Measurements from ENCODE around the gene EIPR1. TPM values are rescaled to one million over a fixed set of nuclear protein-coding genes. Genes with fewer than 3 reads are reported as not detected.

The EIPR1 gene
- total RNA-seq, 1 experiment from 2014 or later: 33.7 TPM

GRCh38 chr2:3307236-3307635 lies 70.4 kb downstream of the EIPR1 start:
- no peak for DNase-seq (ENCODE audit: low spot score)

DNA sequence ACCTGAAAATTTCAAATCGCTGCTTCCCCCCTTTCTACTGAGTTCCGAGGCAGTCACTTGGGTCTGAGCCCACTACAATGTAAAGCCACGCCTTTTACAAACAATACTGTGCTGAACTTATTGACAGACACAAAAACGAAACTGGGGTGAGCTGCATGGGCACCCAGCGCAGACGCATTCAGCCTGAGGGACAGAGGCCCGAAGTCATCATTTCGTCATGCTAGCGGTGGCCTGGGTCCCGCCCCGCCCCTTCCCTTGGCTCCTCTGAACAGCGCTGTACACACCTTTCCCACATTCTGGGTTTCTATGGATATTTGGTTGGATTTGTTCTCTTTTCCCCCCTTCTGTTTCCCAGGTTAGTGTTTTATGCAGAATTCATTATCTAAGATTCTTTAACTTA lies 71.7 kb downstream of the EIPR1 start:
- no peak for DNase-seq (ENCODE audit: low spot score)

DNA sequence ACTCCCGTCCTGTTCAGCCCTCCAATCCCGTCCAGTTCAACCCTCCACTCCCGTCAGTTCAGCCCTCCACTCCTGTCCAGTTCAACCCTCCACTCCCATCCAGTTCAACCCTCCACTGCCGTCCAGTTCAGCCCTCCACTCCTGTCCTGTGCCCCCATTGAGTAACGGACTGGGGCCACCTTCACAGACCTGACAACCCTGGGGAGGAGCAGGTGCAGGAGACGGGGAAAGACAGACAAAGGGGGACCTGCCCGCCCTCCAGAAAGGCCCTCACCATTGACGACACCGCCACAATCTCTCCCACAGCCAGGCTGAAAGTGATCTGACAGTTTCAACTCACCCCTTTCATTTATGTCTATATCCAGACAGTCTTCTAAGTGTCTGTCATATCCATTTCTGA lies 72.2 kb downstream of the EIPR1 start:
- no peak for DNase-seq (ENCODE audit: low spot score)

DNA sequence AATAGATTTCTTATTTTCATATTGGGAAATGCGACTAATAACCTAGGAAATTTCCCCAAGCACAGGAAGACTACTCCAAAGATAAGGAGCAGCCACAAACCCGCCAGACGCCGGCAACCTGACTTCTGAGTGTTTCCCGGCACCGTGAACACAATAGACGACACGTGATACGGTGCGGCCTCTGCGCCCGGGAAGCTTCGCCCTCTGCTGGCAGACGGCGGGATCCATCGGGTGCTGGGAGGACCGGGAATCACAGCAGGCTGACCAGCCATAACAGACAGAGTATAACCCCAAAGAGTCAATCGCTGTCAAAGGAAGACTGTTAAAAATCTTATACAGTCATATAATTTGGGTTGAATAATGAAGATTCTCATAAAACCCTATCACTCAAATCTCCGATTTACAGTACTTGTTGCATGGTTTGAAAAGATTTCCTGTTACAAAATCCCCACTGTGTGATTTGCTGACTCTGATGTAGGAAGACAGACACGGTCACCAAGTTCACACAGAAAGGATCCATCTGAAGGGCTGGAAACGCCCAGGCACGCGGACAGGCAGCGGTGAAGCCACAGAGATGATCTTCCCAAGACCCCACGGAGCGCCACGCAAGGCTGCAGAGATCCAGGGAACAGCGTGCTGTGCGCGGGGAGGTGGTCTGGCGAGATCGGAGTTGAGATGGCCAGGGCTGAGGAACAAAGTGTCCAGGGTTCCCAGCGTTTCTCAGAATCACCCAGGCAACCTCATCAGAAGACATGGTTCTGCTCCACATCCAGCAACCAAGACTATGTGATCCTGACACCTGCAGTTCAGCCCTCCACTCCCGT lies 73.8 kb downstream of the EIPR1 start:
- peak; percentile 76 for DNase-seq (ENCODE audit: low spot score)

DNA sequence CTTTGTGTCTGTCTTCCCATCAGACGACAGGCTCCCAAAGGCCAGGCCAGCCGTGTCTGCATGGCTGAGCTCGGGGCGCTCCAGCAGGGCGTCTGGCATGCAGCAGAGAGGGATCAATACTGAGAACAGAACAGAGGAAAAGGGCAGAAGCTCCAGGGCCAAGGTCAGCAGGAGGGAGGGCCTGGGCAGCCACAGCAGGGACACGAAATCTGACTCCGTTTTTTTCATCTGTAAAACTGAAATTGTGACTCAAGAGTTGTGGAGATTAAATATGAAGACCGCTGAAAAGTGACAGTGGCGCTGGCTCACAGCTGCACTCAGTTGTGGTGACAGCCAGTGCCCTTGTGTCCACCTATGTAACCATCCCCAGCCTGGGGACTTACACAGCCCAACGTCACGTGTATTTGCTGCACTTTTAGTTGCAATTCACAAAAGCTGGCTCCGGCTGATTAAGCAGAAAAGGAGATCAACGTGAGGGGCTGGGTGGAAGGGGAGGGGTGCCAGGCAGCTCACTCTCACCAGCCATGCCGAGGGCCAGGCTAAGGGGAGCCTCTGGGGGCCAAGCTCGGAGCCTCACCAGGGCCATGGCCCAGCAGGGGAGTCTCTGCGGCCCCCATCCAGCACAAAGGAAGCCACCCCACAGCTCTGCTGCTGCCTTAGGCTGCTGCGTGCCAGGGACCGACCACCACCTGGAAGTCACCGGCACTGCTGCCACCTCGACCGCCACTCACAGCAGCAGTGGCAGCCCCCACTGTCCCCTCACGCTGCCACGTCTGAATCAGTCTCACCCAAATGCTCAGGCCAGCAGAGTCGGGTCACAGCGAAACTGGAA lies 74.7 kb downstream of the EIPR1 start:
- DNase-seq (ENCODE audit: low spot score): no peak

- DNase-seq (ENCODE audit: low spot score): no peak
Measured at GRCh38 chr2:3302421-3302750, 75.2 kb downstream of the EIPR1 start.

DNA sequence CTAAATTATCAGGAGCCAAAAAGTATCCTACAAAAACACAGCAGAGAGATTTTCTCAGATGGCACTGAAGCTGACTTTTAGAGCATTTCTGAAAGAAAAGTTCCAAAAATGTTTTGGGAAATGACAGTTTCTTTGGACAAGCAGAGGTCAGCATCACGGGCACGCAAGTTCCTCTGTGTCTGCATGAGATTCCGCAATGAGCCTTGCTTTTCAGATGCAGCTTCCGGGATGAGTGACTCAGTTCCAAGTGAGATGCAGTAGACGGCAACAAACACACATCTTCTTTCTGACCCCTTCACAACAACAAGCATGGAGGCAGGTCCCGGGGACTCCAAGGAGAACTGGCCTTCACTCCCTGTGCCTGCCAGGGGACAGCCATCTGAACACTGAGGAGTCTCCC lies 76.6 kb downstream of the EIPR1 start:
- DNase-seq (ENCODE audit: low spot score): no peak

DNA sequence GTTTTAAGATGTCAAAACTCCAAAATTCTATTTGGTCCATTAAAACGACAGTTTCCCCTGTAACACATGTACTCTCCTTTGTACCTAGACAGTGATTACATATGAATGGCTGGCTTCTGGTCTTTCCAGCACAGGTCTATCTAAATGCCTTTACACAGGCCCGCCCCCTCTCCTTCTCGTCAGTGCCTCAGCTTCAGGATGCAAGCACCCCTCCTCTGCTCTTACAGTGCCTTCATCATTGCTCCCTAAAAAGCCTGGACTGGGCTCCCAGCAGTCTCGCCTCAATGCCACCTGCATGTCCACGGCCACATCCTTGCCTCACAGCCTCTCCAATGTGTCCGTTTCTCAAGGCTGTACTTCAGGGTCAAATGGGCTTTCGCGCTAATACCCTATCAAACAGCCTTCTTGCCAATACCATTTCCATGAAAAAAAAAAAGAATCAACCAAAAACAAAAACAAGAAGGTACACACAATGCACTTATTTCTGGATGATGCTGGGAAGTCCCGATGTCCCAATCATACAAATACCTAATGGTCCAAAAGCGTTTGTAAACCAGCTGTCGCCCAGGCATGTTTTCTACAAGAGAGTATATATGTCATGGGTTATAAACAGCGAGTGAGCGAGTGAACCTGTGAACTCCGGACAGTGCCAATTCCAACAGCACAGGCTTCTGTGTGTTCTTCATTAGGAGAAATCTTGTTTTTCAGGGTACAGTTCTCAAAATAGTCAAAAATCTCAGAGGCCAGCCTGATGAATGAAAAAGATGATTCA lies 77.2 kb downstream of the EIPR1 start:
- no peak for DNase-seq (ENCODE audit: low spot score)

DNA sequence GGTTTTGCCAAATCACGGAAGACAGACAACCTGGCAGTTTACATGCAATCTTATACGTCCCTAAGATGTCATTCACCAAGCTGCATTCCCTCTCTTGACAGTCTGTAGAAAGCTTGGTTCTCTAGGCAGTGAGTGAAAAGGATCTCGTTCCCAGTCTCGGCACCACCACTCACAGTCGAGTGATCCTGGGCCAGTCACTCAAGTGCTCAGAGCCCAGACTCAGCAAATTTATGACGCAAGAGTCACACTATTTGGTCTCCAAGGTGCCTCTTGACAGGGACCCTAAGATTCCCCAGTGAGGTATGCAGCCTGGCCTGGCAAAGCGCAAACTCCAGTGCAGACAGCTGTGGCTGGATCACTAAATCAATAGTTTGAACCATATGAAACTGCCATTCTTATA lies 77.9 kb downstream of the EIPR1 start:
- DNase-seq (ENCODE audit: low spot score): no peak

DNA sequence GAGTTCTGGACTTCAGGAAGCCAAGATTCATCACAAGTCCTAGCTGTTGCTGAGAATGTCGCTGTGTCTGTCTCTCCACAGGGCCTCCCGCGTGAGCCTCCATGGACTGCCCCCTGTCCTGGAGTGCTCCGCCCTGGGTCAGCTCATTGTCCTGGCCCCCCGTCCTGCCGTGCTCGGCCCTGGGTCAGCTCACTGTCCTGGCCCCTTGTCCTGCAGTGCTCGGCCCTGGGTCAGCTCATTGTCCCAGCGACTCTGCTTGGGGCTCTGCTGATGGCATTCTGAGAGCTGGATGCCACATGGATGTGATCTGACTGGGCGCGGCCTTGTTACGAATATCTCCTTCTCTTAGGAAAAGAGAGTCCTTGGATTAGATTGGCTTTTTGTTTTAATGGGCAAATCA lies 78.5 kb downstream of the EIPR1 start:
- no peak for DNase-seq (ENCODE audit: low spot score)

DNA sequence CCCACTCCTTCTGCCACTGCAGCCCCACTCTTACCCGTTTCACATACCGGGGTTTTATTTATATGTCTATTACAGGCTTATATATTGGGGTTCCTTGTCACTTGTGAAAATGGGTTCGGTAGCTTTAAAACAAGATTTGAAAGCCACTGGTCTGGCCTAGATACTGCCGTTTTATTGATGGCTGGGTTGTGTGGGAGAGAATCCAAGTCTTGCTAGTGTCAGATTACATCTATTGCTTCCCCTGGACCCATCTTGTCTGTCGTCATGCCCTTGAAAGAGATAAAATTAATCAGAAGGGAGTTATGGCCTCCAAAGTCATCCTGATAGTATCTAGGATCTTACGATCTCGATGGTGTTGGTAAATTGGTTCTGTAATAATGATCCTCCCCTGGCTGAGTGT lies 79.4 kb downstream of the EIPR1 start:
- DNase-seq (ENCODE audit: low spot score): no peak

DNA sequence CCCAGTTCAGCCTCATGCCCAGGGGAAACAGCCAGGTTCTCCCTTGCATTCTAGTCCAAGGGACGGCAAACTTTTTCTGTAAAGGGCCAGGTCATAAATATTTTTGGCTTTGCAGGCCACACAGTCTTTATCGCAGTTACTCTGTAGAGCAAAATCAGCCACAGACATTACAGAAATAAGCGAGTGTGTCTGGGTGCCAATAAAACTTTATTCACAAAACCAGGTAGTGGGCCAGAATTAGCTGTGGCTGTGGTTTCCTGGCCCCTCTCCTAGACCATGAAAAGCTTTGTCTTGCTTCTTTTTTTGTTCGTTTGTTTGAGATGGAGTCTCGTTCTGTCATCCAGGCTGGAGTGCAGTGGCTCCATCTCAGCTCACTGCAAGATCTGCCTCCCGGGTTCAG lies 80.1 kb downstream of the EIPR1 start:
- no peak for DNase-seq (ENCODE audit: low spot score)

- no peak for DNase-seq (ENCODE audit: low spot score)
Measured at GRCh38 chr2:3296182-3296972, 81.2 kb downstream of the EIPR1 start.

DNA sequence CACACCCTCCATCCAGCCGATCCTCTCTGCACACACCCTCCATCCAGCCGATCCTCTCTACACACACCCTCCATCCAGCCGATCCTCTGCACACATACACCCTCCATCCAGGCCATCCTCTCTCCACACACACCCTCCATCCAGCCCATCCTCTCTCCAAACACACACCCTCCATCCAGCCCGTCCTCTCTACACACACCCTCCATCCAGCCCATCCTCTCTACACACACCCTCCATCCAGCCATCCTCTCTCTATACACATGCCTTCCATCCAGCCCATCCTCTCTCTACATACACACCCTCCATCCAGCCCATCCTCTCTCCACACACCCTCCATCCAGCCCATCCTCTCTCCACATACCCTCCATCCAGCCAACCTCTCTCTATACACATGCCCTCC lies 83.1 kb downstream of the EIPR1 start:
- no peak for DNase-seq (ENCODE audit: low spot score)

- DNase-seq (ENCODE audit: low spot score): no peak
Measured at GRCh38 chr2:3294069-3294468, 83.5 kb downstream of the EIPR1 start.

DNA sequence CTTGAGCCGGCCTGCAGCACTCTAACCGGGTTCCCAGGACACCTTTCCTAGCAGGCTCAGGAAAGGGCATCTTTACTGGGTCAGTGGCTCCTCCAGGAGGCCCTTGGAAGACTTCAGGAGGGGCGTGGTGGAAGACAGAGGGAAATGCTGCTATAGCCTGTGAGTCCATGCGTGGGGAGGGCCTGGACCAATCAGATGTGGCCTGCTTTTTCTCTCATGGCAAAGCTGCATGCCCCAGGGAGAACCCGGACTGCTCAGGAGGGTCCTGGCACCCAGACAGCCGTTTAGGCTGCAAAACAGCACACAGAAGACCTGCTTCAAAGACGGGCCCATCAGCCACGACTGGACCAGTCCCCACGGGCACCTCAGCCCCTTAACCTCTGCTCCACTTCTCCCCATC lies 84.4 kb downstream of the EIPR1 start:
- DNase-seq (ENCODE audit: low spot score): no peak

- no peak for DNase-seq (ENCODE audit: low spot score)
Measured at GRCh38 chr2:3292416-3292815, 85.2 kb downstream of the EIPR1 start.

DNA sequence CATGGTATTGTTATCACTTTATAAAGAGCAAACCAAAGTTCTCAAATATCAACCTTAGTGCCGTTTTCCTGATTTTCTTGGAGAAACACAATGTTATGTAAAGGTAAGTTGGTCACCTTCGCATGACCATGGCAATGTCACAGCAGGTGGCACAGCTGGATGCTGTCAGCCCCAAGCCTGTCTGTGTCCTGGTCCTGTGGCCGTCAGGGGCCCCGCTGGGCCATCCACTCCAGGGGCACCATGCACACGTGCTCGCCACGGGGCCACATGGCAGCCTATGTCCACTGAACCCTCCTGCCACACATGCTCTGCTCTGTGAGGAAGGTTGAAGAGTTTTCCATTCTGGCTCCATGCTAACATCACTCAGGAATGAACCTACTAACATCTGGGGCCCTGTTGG lies 85.9 kb downstream of the EIPR1 start:
- DNase-seq (ENCODE audit: low spot score): no peak

- DNase-seq (ENCODE audit: low spot score): no peak
Measured at GRCh38 chr2:3291113-3291512, 86.5 kb downstream of the EIPR1 start.

GRCh38 chr2:3290655-3291054 lies 87.0 kb downstream of the EIPR1 start:
- no peak for DNase-seq (ENCODE audit: low spot score)

GRCh38 chr2:3289971-3290370 lies 87.6 kb downstream of the EIPR1 start:
- DNase-seq (ENCODE audit: low spot score): no peak

GRCh38 chr2:3289526-3289925 lies 88.1 kb downstream of the EIPR1 start:
- no peak for DNase-seq (ENCODE audit: low spot score)
